ENCODE measurements around the gene C1orf116. TPM values are rescaled to one million over a fixed set of nuclear protein-coding genes. Genes with fewer than 3 reads are reported as not detected.

C1orf116 gene
- total RNA-seq, 1 experiment from 2014 or later = 0.09 TPM

DNA sequence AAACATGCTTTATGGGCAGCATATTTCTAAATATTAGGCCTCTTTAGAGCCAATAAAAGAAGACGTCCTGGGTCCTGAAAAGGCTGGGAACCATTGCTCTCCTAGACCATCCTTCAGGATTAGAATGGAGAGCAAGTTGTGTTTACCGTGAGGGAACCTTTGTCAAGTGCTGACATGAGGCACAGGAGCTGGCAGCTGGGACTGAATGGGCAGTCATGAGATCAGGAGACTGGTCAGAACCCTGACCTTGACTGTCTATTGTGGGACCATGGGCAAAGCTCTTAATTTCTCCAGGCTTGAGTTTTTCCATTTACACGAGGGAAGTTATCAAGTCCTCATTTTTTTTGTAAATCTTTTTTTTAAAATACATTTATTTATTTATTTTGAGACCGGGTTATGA is 25.7 kb upstream of the C1orf116 start:
- no peak for TF ChIP-seq EZH2 (IDR thresholded peaks at IDR 0.05; ENCODE audit: borderline replicate concordance, low read depth, low read length, poor library complexity, severe bottlenecking)
- TF ChIP-seq, protein P1, sequence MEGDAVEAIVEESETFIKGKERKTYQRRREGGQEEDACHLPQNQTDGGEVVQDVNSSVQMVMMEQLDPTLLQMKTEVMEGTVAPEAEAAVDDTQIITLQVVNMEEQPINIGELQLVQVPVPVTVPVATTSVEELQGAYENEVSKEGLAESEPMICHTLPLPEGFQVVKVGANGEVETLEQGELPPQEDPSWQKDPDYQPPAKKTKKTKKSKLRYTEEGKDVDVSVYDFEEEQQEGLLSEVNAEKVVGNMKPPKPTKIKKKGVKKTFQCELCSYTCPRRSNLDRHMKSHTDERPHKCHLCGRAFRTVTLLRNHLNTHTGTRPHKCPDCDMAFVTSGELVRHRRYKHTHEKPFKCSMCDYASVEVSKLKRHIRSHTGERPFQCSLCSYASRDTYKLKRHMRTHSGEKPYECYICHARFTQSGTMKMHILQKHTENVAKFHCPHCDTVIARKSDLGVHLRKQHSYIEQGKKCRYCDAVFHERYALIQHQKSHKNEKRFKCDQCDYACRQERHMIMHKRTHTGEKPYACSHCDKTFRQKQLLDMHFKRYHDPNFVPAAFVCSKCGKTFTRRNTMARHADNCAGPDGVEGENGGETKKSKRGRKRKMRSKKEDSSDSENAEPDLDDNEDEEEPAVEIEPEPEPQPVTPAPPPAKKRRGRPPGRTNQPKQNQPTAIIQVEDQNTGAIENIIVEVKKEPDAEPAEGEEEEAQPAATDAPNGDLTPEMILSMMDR (conservative IDR thresholded peaks at IDR 0.05; ENCODE audit: low read depth, low read length) = no peak
- H3K36me3 ChIP-seq (ENCODE audit: insufficient read depth, low read length, poor library complexity, severe bottlenecking) = no peaks in the 10 kb centered on the region
- no TSS peak for BruUV-seq (replicated peaks)
- intact Hi-C loops (cut with micrococcal nuclease; ENCODE audit: unreplicated experiment) = no loop called here
- no peak overlapping the region for H3K4me3 ChIP-seq (ENCODE audit: low read depth, low read length, poor library complexity, severe bottlenecking)
- POLR2A ChIA-PET (ENCODE audit: low non-redundant PET) = no interaction called here
- CTCF ChIA-PET = no interaction called here
- H3K27ac ChIP-seq (ENCODE audit: low read depth, low read length, poor library complexity, severe bottlenecking) = no peak overlapping the region
- no peaks in the 10 kb centered on the region for H3K27me3 ChIP-seq (replicated peaks; ENCODE audit: insufficient read depth, low read depth, low read length, poor library complexity)
- no peaks in the 10 kb centered on the region for H3K4me1 ChIP-seq (ENCODE audit: insufficient read depth, low read length, poor library complexity, severe bottlenecking)
- no peak for DNase-seq (ENCODE audit: low spot score)
- no peaks in the 10 kb centered on the region for H3K9me3 ChIP-seq (ENCODE audit: low read depth, low read length, poor library complexity, severe bottlenecking)

DNA sequence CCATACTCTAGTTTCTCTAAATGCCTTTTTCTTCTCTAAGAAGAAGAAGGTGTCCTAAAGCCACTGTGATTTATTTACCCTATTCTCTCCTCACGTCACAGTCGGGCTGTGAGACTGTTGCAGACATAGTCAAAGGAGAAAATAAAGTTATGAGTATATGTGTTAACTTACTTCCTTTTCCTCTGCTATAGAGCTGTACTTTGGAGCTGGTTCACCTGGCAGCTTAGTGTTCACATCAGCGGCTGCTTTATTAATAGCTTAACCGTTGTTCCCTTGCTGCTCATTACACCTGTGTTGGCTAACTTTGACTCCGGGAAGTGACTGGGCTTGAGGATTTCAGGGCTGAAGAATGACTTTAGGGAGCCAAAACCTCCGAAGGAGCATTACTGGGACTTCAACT is 24.1 kb upstream of the C1orf116 start:
- H3K4me1 ChIP-seq (ENCODE audit: insufficient read depth, low read length, poor library complexity, severe bottlenecking) = peaks cover 7% of the 10 kb centered on the region
- no peaks in the 10 kb centered on the region for H3K9me3 ChIP-seq (ENCODE audit: low read depth, low read length, poor library complexity, severe bottlenecking)
- CTCF ChIA-PET = no interaction called here
- H3K4me3 ChIP-seq (ENCODE audit: low read depth, low read length, poor library complexity, severe bottlenecking) = no peak overlapping the region
- POLR2A ChIA-PET (ENCODE audit: low non-redundant PET) = no interaction called here
- no peak overlapping the region for H3K27ac ChIP-seq (ENCODE audit: low read depth, low read length, poor library complexity, severe bottlenecking)
- TF ChIP-seq, protein P1 (conservative IDR thresholded peaks at IDR 0.05; ENCODE audit: low read depth, low read length) = no peak
- TF ChIP-seq EZH2 (IDR thresholded peaks at IDR 0.05; ENCODE audit: borderline replicate concordance, low read depth, low read length, poor library complexity, severe bottlenecking) = no peak
- no peak for DNase-seq (ENCODE audit: low spot score)
- no TSS peak for BruUV-seq (replicated peaks)
- H3K36me3 ChIP-seq (ENCODE audit: insufficient read depth, low read length, poor library complexity, severe bottlenecking) = no peaks in the 10 kb centered on the region
- intact Hi-C loops (cut with micrococcal nuclease; ENCODE audit: unreplicated experiment) = no loop called here
- H3K27me3 ChIP-seq (replicated peaks; ENCODE audit: insufficient read depth, low read depth, low read length, poor library complexity) = no peaks in the 10 kb centered on the region

DNA sequence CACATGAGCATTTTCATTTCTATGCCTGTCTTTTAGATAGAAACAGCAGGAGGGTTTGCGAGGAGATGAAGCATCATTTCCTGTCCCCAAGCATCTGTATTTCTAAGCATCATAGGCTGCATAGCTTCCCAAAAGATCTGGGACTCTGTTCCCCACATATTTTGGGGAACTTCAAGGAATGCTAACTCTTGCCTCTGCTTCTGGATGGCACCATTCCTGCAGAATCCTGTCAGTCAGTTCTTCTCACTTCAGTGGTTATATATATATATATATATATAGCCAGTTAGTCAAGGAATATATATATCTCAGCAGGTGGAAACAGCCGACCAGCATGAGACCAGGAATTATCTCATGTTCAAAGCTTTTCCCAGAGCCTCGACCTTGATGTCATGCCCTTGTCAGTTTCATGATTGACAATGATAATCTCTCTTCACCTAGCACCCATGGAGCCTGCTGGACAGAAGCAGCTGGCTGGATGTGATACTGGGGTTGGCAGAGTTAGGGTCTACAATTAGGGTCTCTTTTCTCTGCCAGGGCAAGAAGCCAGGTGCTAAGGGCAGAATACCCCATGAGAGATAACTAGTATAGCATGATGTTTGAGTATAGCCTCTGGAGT is 22.9 kb upstream of the C1orf116 start:
- no peaks in the 10 kb centered on the region for H3K27me3 ChIP-seq (replicated peaks; ENCODE audit: insufficient read depth, low read depth, low read length, poor library complexity)
- CTCF ChIA-PET = no interaction called here
- H3K4me1 ChIP-seq (ENCODE audit: insufficient read depth, low read length, poor library complexity, severe bottlenecking) = peaks cover 14% of the 10 kb centered on the region
- H3K9me3 ChIP-seq (ENCODE audit: low read depth, low read length, poor library complexity, severe bottlenecking) = no peaks in the 10 kb centered on the region
- POLR2A ChIA-PET (ENCODE audit: low non-redundant PET) = no interaction called here
- no peak overlapping the region for H3K27ac ChIP-seq (ENCODE audit: low read depth, low read length, poor library complexity, severe bottlenecking)
- no peaks in the 10 kb centered on the region for H3K36me3 ChIP-seq (ENCODE audit: insufficient read depth, low read length, poor library complexity, severe bottlenecking)
- no TSS peak for BruUV-seq (replicated peaks)
- TF ChIP-seq, protein P1 (conservative IDR thresholded peaks at IDR 0.05; ENCODE audit: low read depth, low read length) = no peak
- no peak for TF ChIP-seq EZH2 (IDR thresholded peaks at IDR 0.05; ENCODE audit: borderline replicate concordance, low read depth, low read length, poor library complexity, severe bottlenecking)
- intact Hi-C loops (cut with micrococcal nuclease; ENCODE audit: unreplicated experiment) = no loop called here
- no peak for DNase-seq (ENCODE audit: low spot score)
- no peak overlapping the region for H3K4me3 ChIP-seq (ENCODE audit: low read depth, low read length, poor library complexity, severe bottlenecking)

All from A673 (cell line).